Suprapubic skin (tissue), 4 donors: Measurements from ENCODE around the gene USP26. TPM values are rescaled to one million over a fixed set of nuclear protein-coding genes. Genes with fewer than 3 reads are reported as not detected.
"Not testable (repeated sequence)": the region's sequence is repeated elsewhere in the genome, so short reads cannot be mapped to it uniquely, and the experiment has no call there.

Experiments
- DNase-seq, 2 donors: peaks; one replicate each; pipeline ENCODE4 v3.0.0-alpha.2; 2019; ENCODE audit warnings: low spot score in 2 of 2
- H3K27ac ChIP-seq: fragments of 200-600 bp; sonication (generic); one replicate; pipeline ENCODE4 v1.5.1; 2019
- H3K27me3 ChIP-seq: fragments of 200-600 bp; sonication (generic); one replicate; pipeline ENCODE4 v1.5.1; 2019
- H3K36me3 ChIP-seq: fragments of 200-600 bp; sonication (generic); one replicate; pipeline ENCODE4 v1.5.1; 2019
- H3K4me1 ChIP-seq: fragments of 200-600 bp; sonication (generic); one replicate; pipeline ENCODE4 v1.5.1; 2019
- H3K4me3 ChIP-seq: fragments of 200-600 bp; sonication (generic); one replicate; pipeline ENCODE4 v1.5.1; 2019; ENCODE audit warnings: mild to moderate bottlenecking
- H3K9me3 ChIP-seq: fragments of 200-600 bp; sonication (generic); one replicate; pipeline ENCODE4 v1.5.1; 2019
- CTCF ChIP-seq, 2 donors: fragments of 200-600 bp in 1 of 2; fragments of 450-650 bp in 1 of 2; sonication (generic) in 1 of 2; IDR thresholded peaks; one replicate each; pipeline ENCODE4 v1.5.1; 2016 to 2019; ENCODE audit warnings: antibody characterized with exemption in 2 of 2, mild to moderate bottlenecking in 1 of 2, moderate library complexity in 1 of 2
- EP300 ChIP-seq: sonication (generic); formaldehyde crosslinking; IDR thresholded peaks from one replicate; pipeline ENCODE4 v1.6.1; 2017; ENCODE audit warnings: antibody characterized with exemption
- POLR2A ChIP-seq, 2 donors: fragments of 450-650 bp; IDR thresholded peaks; one replicate each; pipeline ENCODE4 v1.6.1; 2017; ENCODE audit warnings: antibody characterized with exemption in 2 of 2, mild to moderate bottlenecking in 2 of 2, moderate library complexity in 2 of 2
- POLR2AphosphoS5 ChIP-seq, 3 donors: sonication (generic); formaldehyde crosslinking; IDR thresholded peaks; one replicate each; pipeline ENCODE4 v1.6.1; 2017; ENCODE audit warnings: antibody characterized with exemption in 3 of 3
- WGBS: methylation state at CpG from one replicate; pipeline ENCODE4 v1.1.5; 2018; 5-methylcytosine and 5-hydroxymethylcytosine counted together
- total RNA-seq, 4 donors: library from RNA; depleted of rRNA; stranded (reverse); fragments of >200 nt; gene quantifications; one replicate each; pipeline ENCODE4 v1.1.0, GENCODE V29; 2016

Gene USP26
- total RNA-seq, 4 donors from 2014 or later = not detected

- DNase-seq = no peak
- H3K27me3 ChIP-seq = no peaks in the 10 kb centered on the region
- no peaks in the 10 kb centered on the region for H3K9me3 ChIP-seq
- no peak overlapping the region for H3K27ac ChIP-seq
- no peak overlapping the region for H3K4me3 ChIP-seq
- no peaks in the 10 kb centered on the region for H3K36me3 ChIP-seq
- H3K4me1 ChIP-seq = no peaks in the 10 kb centered on the region
- no peak for TF ChIP-seq EP300
- no peak for TF ChIP-seq POLR2A (IDR thresholded peaks at IDR 0.05)
- TF ChIP-seq CTCF (IDR thresholded peaks at IDR 0.05) = no peak
- TF ChIP-seq POLR2AphosphoS5 (IDR thresholded peaks at IDR 0.05) = no peak
These were observed 7.5 kb downstream of the USP26 start for GRCh38 chrX:133089411-133089810.

GRCh38 chrX:133085785-133086184 lies 11.1 kb downstream of the USP26 start:
- TF ChIP-seq EP300 (no peak), CTCF (IDR thresholded peaks at IDR 0.05) (no peak), POLR2A (IDR thresholded peaks at IDR 0.05) (no peak), POLR2AphosphoS5 (IDR thresholded peaks at IDR 0.05) (no peak)
- no peaks in the 10 kb centered on the region for H3K4me1 ChIP-seq
- no peaks in the 10 kb centered on the region for H3K36me3 ChIP-seq
- no peaks in the 10 kb centered on the region for H3K27me3 ChIP-seq
- WGBS = 56% methylated on average over 3 of the region's 3 CpGs
- no peak for DNase-seq
- no peak overlapping the region for H3K27ac ChIP-seq
- H3K9me3 ChIP-seq = no peaks in the 10 kb centered on the region
- no peak overlapping the region for H3K4me3 ChIP-seq

GRCh38 chrX:133085056-133085455 lies 11.9 kb downstream of the USP26 start:
- H3K4me3 ChIP-seq, H3K27me3 ChIP-seq, H3K4me1 ChIP-seq, DNase-seq, H3K36me3 ChIP-seq, H3K9me3 ChIP-seq, H3K27ac ChIP-seq: not testable (repeated sequence)
- WGBS = 92% methylated on average over 4 of the region's 4 CpGs

- Histone ChIP-seq H3K36me3 (no peaks in the 10 kb centered on the region), H3K4me3 (no peak overlapping the region), H3K4me1 (no peaks in the 10 kb centered on the region), H3K9me3 (no peaks in the 10 kb centered on the region), H3K27ac (no peak overlapping the region), H3K27me3 (no peaks in the 10 kb centered on the region)
- TF ChIP-seq EP300 = no peak
- WGBS = 65% methylated on average over 1 of the region's 1 CpG
- no peak for DNase-seq
These were observed 13.0 kb downstream of the USP26 start for GRCh38 chrX:133083899-133084298.

GRCh38 chrX:133081990-133082389 lies 14.9 kb downstream of the USP26 start:
- Histone ChIP-seq H3K27ac (no peak overlapping the region), H3K9me3 (no peaks in the 10 kb centered on the region), H3K4me1 (no peaks in the 10 kb centered on the region), H3K27me3 (no peaks in the 10 kb centered on the region), H3K4me3 (no peak overlapping the region), H3K36me3 (no peaks in the 10 kb centered on the region)
- 59% methylated on average over 3 of the region's 3 CpGs for WGBS
- DNase-seq = no peak
- TF ChIP-seq POLR2A (IDR thresholded peaks at IDR 0.05) = no peak
- no peak for TF ChIP-seq EP300
- no peak for TF ChIP-seq CTCF (IDR thresholded peaks at IDR 0.05)
- no peak for TF ChIP-seq POLR2AphosphoS5 (IDR thresholded peaks at IDR 0.05)

GRCh38 chrX:133077856-133078255 lies 19.1 kb downstream of the USP26 start:
- H3K36me3 ChIP-seq, H3K9me3 ChIP-seq, H3K27ac ChIP-seq, DNase-seq, H3K4me3 ChIP-seq, H3K4me1 ChIP-seq, H3K27me3 ChIP-seq: not testable (repeated sequence)
- 75% methylated on average over 4 of the region's 4 CpGs for WGBS

GRCh38 chrX:133072566-133072965 lies 24.3 kb downstream of the USP26 start:
- TF ChIP-seq EP300 (no peak), POLR2AphosphoS5 (IDR thresholded peaks at IDR 0.05) (no peak), CTCF (IDR thresholded peaks at IDR 0.05) (no peak), POLR2A (IDR thresholded peaks at IDR 0.05) (no peak)
- H3K36me3 ChIP-seq = no peaks in the 10 kb centered on the region
- no peak for DNase-seq

More at GRCh38 chrX:133072566-133072965, 24.3 kb downstream of the USP26 start:
- H3K4me1 ChIP-seq = no peaks in the 10 kb centered on the region
- H3K27ac ChIP-seq = no peak overlapping the region
- no peak overlapping the region for H3K4me3 ChIP-seq
- no peaks in the 10 kb centered on the region for H3K9me3 ChIP-seq
- no peaks in the 10 kb centered on the region for H3K27me3 ChIP-seq
